NCI-H2227 (cell line): Measurements from ENCODE around the gene FAM83G.

Experiments
- DNase-seq: peaks from one replicate; lab custom pipeline; 2025; ENCODE audit not compliant: unreplicated experiment; lab: John Stamatoyannopoulos, UW

FAM83G gene

GRCh38 chr17:18991531-18992315, 12.8 kb downstream of the FAM83G start:
- no peak for DNase-seq

DNA sequence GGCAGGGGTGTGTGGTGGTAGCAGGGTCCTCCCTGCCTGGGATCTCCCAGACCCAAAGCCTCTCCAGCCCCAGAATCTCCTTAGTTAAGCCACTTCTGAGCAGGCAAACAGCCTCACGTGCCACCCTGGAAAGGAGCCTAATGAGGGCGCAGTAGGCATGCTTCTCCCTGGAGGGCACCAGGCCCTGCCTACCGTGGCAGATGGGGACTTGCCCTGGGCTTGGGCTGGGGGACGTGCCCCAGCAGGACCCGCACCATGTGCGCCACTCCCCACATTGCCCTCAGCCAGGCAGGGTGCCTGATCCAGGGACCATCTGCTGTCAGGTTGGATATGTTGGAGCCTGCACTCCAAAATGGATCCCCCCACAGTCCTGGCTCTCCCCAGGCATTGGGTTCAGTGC, 14.2 kb downstream of the FAM83G start:
- DNase-seq, result no peak

DNA sequence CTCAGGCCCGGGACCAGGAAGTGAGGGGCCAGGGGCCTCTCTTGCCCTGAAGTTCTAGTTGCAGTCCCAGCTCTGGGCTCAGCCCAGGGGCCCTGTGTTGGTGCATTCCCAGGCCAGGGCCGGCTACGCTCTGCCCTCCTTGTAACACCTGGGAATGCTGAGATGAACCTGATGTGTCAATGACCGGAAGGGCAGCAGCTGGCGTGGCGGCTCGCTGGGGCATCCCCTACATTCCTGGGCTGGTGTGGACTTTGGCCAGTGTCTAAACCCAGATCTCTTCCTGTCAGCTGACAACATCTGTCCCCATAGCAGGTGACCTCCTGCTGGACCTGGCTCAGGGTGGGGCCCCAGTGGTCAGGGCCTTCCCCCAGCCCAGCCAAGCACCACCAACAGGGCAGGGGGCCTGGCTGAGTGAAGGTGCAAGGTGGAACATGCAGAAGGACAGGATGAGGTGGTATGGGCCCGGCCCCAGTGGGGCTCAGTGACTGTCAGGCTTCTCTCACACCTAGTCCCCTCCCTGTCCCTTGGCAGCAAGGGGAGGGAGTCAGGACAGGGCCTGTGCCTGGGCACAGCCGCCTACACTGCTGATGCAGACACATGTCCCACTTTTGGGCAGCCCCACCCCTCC, 15.9 kb downstream of the FAM83G start:
- no peak for DNase-seq

DNA sequence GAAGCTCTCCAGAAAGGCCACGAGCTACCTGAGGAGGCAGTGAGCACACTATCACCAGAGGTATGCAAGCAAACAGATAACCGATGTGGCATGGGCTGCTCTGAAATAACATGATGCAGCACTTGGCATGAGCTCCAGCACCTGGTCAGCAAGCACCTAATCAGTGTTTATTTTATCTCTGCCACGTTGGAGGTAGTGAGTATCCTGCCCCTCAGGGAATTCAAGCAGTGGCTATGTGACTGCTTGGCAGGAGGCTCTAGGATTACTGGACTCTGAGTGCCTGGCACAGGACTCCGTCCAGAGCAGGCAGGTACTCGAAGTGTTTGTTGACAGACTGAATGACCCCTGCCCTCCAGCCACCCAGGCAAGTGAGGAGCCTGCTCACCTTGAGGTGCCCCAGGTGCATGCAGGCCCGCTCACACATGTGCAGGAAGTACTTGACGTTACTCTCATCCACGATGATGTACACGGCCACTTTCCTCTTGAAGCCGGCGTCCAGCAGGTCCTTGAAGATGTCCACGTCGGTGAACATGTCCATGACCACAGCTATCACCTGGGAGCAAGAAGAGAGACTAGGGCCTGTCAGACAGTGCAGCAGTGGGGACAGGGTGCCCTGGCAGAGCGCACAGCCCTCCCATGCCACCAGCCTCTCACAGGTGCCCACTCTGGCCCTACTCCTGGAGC, 16.6 kb downstream of the FAM83G start:
- no peak for DNase-seq

- DNase-seq, result no peak
These were observed 17.3 kb downstream of the FAM83G start for GRCh38 chr17:18987230-18987610.

GRCh38 chr17:18986541-18987229, 17.9 kb downstream of the FAM83G start:
- peak; percentile 15 for DNase-seq

DNA sequence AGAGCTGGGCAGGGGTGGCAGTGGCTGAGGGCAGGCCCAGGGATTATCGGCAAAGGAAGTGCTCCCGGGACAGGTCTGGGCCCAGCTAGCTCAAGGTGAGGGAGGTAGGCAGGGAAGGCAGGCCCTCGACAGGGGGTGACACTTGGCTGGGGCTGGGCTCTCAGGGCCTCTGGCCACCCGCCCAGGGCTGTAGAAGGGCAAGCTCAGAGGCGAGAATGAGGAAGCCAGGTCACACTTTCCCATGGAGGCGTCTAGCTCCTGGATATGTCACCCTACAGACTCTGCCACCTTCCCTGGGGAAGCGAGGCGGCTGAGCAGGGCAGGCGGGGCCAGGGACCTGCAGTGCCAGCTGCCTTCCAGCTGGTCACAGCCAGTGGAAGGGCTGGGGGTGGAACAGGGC, 19.1 kb downstream of the FAM83G start:
- DNase-seq, result no peak

GRCh38 chr17:18984273-18985114, 20.1 kb downstream of the FAM83G start:
- no peak for DNase-seq

DNA sequence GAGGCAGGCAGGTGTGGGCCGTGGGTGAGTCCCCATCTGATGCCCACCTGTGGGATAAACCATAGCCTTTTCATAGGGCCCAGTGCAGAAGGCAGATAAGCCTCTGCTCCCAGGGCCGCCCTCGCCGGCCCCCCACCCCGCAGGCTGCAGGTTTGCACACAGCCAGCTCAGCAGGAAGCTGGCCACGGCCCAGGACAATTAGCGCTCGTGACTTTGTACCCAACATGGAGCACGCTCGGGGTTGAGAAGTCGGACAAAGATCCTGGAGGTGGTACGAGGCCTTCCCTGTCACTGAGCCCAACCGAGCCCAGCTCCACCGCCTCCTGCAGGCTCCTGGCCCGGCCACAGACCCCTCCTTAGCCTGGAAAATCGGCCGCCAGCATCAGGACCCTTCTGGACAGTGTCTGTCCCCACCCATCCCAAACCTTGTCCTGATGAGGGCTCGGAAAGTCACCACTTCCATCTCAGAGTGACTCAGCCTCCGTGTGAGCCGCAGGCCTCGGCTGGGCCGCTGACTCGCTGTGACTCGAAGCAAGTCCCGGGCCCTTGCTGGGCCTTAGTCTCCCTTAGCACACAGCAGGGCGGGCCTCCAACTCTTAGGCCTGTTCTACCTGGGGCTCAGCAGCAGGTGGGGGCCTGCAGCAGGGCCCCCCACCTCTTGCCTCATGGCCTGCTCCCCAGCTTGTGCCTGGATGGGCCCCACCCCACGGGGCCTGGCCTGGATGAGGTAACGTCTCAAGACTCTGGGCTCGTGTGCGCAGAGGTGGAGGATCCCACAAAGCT, 22.7 kb downstream of the FAM83G start:
- no peak for DNase-seq

- DNase-seq, result no peak
These were observed 23.3 kb downstream of the FAM83G start for GRCh38 chr17:18981335-18981641.

DNA sequence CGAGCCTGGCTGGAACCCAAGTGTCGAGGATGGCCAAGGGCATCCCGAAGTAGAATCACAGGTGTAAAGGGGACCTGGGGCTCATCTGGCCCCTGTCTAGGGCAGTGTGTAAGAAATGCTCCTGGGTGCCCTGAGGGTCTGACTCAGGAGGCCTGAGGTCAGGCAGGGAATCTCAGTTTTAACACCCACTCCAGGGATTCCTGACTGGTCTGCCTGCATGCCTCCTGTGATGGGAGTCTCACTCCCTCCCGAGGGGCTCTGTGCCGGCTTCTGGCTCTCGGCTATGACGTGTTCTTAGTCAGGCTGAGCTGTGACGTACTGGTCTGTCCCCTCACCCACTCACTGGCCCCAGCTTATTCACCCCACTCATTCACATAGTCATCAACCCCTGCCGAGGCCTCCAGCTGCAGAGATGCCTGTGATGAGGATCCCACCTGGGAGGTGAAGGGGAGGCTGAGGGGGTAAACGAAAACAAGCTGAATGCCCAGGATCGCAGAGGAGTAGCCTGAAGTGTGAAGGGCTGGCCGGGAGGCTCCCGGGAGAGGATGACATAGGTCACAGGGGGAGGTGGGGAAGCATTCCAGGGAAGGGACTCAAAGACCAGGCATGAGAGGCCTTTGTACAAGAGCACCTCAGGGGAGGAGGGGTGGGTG, 23.8 kb downstream of the FAM83G start:
- DNase-seq, result no peak

DNA sequence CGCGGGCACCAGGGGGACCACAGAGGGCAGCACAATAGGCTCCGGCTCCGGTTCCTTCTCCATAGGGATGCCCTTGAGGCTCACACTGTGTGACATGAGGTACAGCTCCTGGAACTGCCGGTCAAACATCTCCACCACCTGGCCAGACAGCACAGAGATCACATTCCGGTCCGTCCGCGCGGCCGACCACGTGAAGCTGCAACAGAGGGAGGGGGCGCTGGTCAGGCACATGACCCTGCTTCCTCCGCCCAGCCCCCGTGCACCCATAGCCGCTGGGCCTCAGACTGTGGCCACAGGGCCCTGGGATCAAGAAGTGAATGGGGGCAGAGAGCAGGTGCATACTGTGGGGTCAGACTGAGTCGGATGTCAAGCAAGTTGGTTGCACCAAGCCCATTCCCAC, 25.9 kb downstream of the FAM83G start:
- DNase-seq, result no peak

DNA sequence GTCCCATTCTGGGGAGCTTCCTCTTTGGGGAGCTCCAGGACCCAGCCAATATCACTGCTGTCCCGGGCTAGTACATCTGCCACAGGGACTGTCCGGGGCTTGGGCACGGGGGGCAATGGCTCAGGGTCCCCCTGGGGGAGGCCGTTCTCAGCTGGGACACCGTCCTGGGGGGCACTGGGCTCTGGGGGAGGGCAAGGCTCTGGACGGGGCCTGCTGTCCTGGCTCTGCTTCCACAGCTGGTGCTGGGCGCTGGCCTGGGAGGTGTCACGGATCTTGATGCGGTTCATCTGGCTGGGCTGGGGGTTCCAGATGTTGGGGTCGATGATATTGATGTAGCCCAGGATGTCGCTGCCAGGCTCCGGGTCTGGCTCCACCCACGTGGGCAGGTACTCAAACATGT, 26.5 kb downstream of the FAM83G start:
- DNase-seq, result no peak

DNA sequence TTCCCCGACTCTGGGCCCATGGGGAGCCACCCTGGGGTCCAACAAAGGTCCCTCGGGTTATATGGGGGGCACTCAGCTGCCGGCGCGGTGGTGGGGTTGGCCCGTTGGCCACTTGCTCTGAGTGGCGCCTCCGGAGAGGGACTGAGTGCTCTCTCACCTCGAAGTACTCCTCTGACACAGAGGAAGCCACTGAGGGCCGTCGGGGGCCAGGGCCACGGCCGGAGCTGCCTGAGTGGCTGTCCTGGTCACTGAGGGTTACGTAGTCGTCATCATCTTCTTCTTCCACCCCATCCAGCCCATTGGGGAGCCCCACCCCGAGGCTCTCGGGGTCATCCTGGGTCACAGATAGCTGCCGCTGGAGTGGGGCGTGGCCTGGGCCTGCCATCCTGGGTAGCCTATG, 26.9 kb downstream of the FAM83G start:
- no peak for DNase-seq

- DNase-seq, result no peak
These were observed 27.5 kb downstream of the FAM83G start for GRCh38 chr17:18977021-18977420.

- DNase-seq, result no peak
These were observed 28.4 kb downstream of the FAM83G start for GRCh38 chr17:18976201-18976600.

GRCh38 chr17:18975597-18975996, 29.0 kb downstream of the FAM83G start:
- DNase-seq, result no peak

- no peak for DNase-seq
These were observed 30.0 kb downstream of the FAM83G start for GRCh38 chr17:18974407-18975149.

- no peak for DNase-seq
These were observed 32.8 kb downstream of the FAM83G start for GRCh38 chr17:18971801-18972200.
